Neural cell (in vitro differentiated cells): Measurements from ENCODE around the gene RBAK. TPM values are rescaled to one million over a fixed set of nuclear protein-coding genes. Genes with fewer than 3 reads are reported as not detected.
"Not testable (repeated sequence)": the region's sequence is repeated elsewhere in the genome, so short reads cannot be mapped to it uniquely, and the experiment has no call there.

Source experiments
- H2AFZ ChIP-seq: fragments of 200-600, 300-800 bp; sonication (generic), shearing (Covaris generic); 2 replicates; pipeline ENCODE4 v1.6.0; 2014; ENCODE audit warnings: low read depth, mild to moderate bottlenecking, antibody characterized with exemption, low read length, moderate library complexity
- H3F3A ChIP-seq: fragments of 200-600 bp; shearing (Covaris generic); 2 replicates; pipeline ENCODE4 v1.6.1; 2016; ENCODE audit warnings: mild to moderate bottlenecking, moderate library complexity, mixed read lengths, antibody characterized with exemption, low read length; ENCODE audit not compliant: insufficient read depth, poor library complexity, severe bottlenecking
- H3K27ac ChIP-seq: fragments of 200-600, 300-800 bp; sonication (generic), shearing (Covaris generic); 2 replicates; pipeline ENCODE4 v1.5.1; 2014; ENCODE audit warnings: mild to moderate bottlenecking, low read length, moderate library complexity
- H3K27me3 ChIP-seq: fragments of 300-800, 200-600 bp; sonication (generic), shearing (Covaris generic); 2 replicates; pipeline ENCODE4 v1.6.0; 2014; ENCODE audit warnings: mild to moderate bottlenecking, low read depth, low read length, moderate library complexity; ENCODE audit not compliant: insufficient read depth
- H3K36me3 ChIP-seq: fragments of 300-800, 200-600 bp; sonication (generic), shearing (Covaris generic); 2 replicates; pipeline ENCODE4 v1.5.1; 2014; ENCODE audit warnings: mild to moderate bottlenecking, antibody characterized with exemption, low read length, moderate library complexity; ENCODE audit not compliant: insufficient read depth
- H3K4me2 ChIP-seq: fragments of 300-800, 200-600 bp; sonication (generic), shearing (Covaris generic); 2 replicates; pipeline ENCODE4 v1.6.0; 2014; ENCODE audit warnings: mild to moderate bottlenecking, low read length
- H3K4me3 ChIP-seq: fragments of 300-800, 200-600 bp; sonication (generic), shearing (Covaris generic); 2 replicates; pipeline ENCODE4 v1.5.1; 2014; ENCODE audit warnings: mild to moderate bottlenecking, low read length, moderate library complexity
- H3K79me2 ChIP-seq: fragments of 200-600 bp; shearing (Covaris generic); replicated peaks from 2 replicates; pipeline ENCODE4 v1.6.0; 2014; ENCODE audit warnings: mild to moderate bottlenecking, low read length, moderate library complexity; ENCODE audit not compliant: insufficient read depth
- H3K9ac ChIP-seq: fragments of 300-800, 200-600 bp; sonication (generic), shearing (Covaris generic); 2 replicates; pipeline ENCODE4 v1.6.1; 2016; ENCODE audit warnings: mild to moderate bottlenecking, low read length, mixed read lengths
- H3K9me2 ChIP-seq: fragments of 200-600 bp; shearing (Covaris generic); 2 replicates; pipeline ENCODE4 v1.6.1; 2016; ENCODE audit warnings: mild to moderate bottlenecking, low read length, mixed read lengths; ENCODE audit not compliant: insufficient read depth
- H3K9me3 ChIP-seq: fragments of 200-600, 300-800 bp; sonication (generic), shearing (Covaris generic); 2 replicates; pipeline ENCODE4 v1.6.1; 2016; ENCODE audit warnings: mild to moderate bottlenecking, mixed run types, low read length, moderate library complexity, mixed read lengths
- H4K20me1 ChIP-seq: fragments of 200-600 bp; shearing (Covaris generic); 2 replicates; pipeline ENCODE4 v1.6.1; 2016; ENCODE audit warnings: mild to moderate bottlenecking, mixed run types; ENCODE audit not compliant: insufficient read depth
- CTCF ChIP-seq: fragments of 450-650 bp; IDR thresholded peaks from 2 replicates; pipeline ENCODE4 v1.5.1; 2014; ENCODE audit warnings: antibody characterized with exemption, mild to moderate bottlenecking, moderate library complexity; ENCODE audit not compliant: poor library complexity, severe bottlenecking
- EP300 ChIP-seq: fragments of 450-650 bp; conservative IDR thresholded peaks from 2 replicates; pipeline ENCODE4 v1.6.1; 2014; ENCODE audit warnings: antibody characterized with exemption, mild to moderate bottlenecking, moderate library complexity; ENCODE audit not compliant: poor library complexity, severe bottlenecking
- EZH2 ChIP-seq: fragments of 200-600, 300-800 bp; shearing (Covaris generic), sonication (generic); IDR thresholded peaks from 2 replicates; pipeline ENCODE4 v1.6.1; 2014; ENCODE audit warnings: antibody characterized with exemption, low read length, borderline replicate concordance, mild to moderate bottlenecking; ENCODE audit not compliant: insufficient read depth, poor library complexity, severe bottlenecking
- MXI1 ChIP-seq: fragments of 450-650 bp; conservative IDR thresholded peaks from 2 replicates; pipeline ENCODE4 v1.6.1; 2014; ENCODE audit warnings: antibody characterized with exemption, mild to moderate bottlenecking; ENCODE audit not compliant: poor library complexity, severe bottlenecking
- POLR2AphosphoS5 ChIP-seq: IDR thresholded peaks from 2 replicates; pipeline ENCODE4 v1.6.1; 2012
- RAD21 ChIP-seq: fragments of 450-650 bp; conservative IDR thresholded peaks from 2 replicates; pipeline ENCODE4 v1.6.1; 2014; ENCODE audit warnings: antibody characterized with exemption, mild to moderate bottlenecking, moderate library complexity
- REST ChIP-seq: IDR thresholded peaks from 2 replicates; pipeline ENCODE4 v1.6.1; 2012; ENCODE audit warnings: borderline replicate concordance
- SMC3 ChIP-seq: fragments of 450-650 bp; conservative IDR thresholded peaks from 2 replicates; pipeline ENCODE4 v1.6.1; 2014; ENCODE audit warnings: antibody characterized with exemption, mild to moderate bottlenecking, moderate library complexity; ENCODE audit not compliant: poor library complexity
- TAF1 ChIP-seq: IDR thresholded peaks from 2 replicates; pipeline ENCODE4 v1.6.1; 2012; ENCODE audit warnings: low read depth
- polyA plus RNA-seq: library from polyadenylated mRNA; depleted of rRNA; stranded (reverse); fragments of >200 nt; gene quantifications from 2 replicates; pipeline ENCODE4 v1.2.3, GENCODE V29; 2014

RBAK gene
- polyA plus RNA-seq, 1 donor from 2014 or later = 12.0 TPM

DNA sequence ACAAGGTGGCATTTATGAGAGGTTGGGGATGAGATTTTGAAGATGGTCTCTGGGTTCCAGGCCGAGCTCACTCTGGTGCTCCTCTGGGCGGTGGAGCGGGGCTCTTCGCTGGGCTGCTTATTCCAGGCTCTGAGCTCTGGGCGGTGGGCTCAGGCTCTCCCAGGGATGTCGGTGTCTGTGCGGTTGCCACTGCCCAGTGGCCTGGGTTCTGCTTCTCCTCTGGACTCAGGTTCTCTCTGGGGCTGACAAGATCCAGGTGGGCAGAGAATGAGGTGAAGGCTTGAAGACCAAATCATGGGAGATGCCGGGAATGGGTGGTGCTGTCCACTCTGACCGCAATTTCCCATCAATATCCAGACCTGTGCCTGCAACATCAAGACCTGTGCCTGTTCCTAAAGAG, 40.6 kb downstream of the RBAK start:
- no peak overlapping the region for H3K27ac ChIP-seq
- H2AFZ ChIP-seq = no peak overlapping the region
- H3F3A ChIP-seq = no peaks in the 10 kb centered on the region
- peaks cover 5% of the 10 kb centered on the region for H3K27me3 ChIP-seq
- no peaks in the 10 kb centered on the region for H4K20me1 ChIP-seq
- H3K36me3 ChIP-seq = no peaks in the 10 kb centered on the region
- no peak overlapping the region for H3K4me2 ChIP-seq
- H3K9me3 ChIP-seq = no peaks in the 10 kb centered on the region
- no peak for TF ChIP-seq EP300
- TF ChIP-seq RAD21 = no peak
- TF ChIP-seq POLR2AphosphoS5 = no peak
- TF ChIP-seq CTCF = no peak
- no peak for TF ChIP-seq REST
- no peak for TF ChIP-seq SMC3
- TF ChIP-seq MXI1 = no peak
- TF ChIP-seq TAF1 = no peak
- no peak for TF ChIP-seq EZH2
- no peak overlapping the region for H3K4me3 ChIP-seq
- no peak overlapping the region for H3K9ac ChIP-seq
- H3K79me2 ChIP-seq = no peaks in the 10 kb centered on the region
- H3K9me2 ChIP-seq = no peaks in the 10 kb centered on the region

GRCh38 chr7:5088228-5088833, 42.7 kb downstream of the RBAK start:
- H3K9ac ChIP-seq, H4K20me1 ChIP-seq, H3K4me2 ChIP-seq, H3K36me3 ChIP-seq, H3K4me3 ChIP-seq, H3K27ac ChIP-seq, H3F3A ChIP-seq, H3K9me3 ChIP-seq, H3K27me3 ChIP-seq, H2AFZ ChIP-seq, H3K9me2 ChIP-seq, H3K79me2 ChIP-seq: not testable (repeated sequence)

- Histone ChIP-seq H3F3A (no peaks in the 10 kb centered on the region), H3K27ac (no peak overlapping the region), H3K9ac (no peak overlapping the region), H4K20me1 (no peaks in the 10 kb centered on the region), H3K79me2 (no peaks in the 10 kb centered on the region), H3K9me3 (peaks cover 4% of the 10 kb centered on the region), H3K4me2 (no peak overlapping the region), H2AFZ (no peak overlapping the region), H3K4me3 (no peak overlapping the region), H3K9me2 (no peaks in the 10 kb centered on the region), H3K27me3 (peaks cover 5% of the 10 kb centered on the region), H3K36me3 (no peaks in the 10 kb centered on the region)
- TF ChIP-seq REST = no peak
- TF ChIP-seq TAF1 = no peak
- no peak for TF ChIP-seq CTCF
- TF ChIP-seq EZH2 = no peak
- no peak for TF ChIP-seq RAD21
- no peak for TF ChIP-seq SMC3
- no peak for TF ChIP-seq MXI1
- no peak for TF ChIP-seq POLR2AphosphoS5
- no peak for TF ChIP-seq EP300
Measured at GRCh38 chr7:5088906-5089305, 43.2 kb downstream of the RBAK start.
